Keratinocyte (primary cell): Measurements from ENCODE around the gene LMAN1. TPM values are rescaled to one million over a fixed set of nuclear protein-coding genes. Genes with fewer than 3 reads are reported as not detected.
A peak's percentile ranks its signal among the peaks of the same experiment; 100 is the strongest.

ENCODE experiments used
- DNase-seq: peaks from one replicate; pipeline ENCODE4 v3.0.0-alpha.2; 2011; ENCODE audit warnings: low read depth, missing footprints, low spot score
- FAIRE-seq: peaks from 2 replicates; lab custom pipeline; 2011; peaks lifted over from hg19 to GRCh38; lab: Jason Lieb, UNC
- H2AFZ ChIP-seq: 2 replicates; pipeline ENCODE4 v1.6.0; 2012; ENCODE audit warnings: low read length, control low read depth, inconsistent platforms; ENCODE audit not compliant: control insufficient read depth
- H3K27ac ChIP-seq: 2 replicates; pipeline ENCODE4 v1.5.1; 2011; ENCODE audit warnings: low read length; ENCODE audit not compliant: control insufficient read depth, insufficient read depth
- H3K27me3 ChIP-seq: 3 replicates; pipeline ENCODE4 v1.6.0; 2011; ENCODE audit warnings: low read length; ENCODE audit not compliant: control insufficient read depth, insufficient read depth; ENCODE audit errors: extremely low read depth
- H3K36me3 ChIP-seq, 2 experiments: 2 replicates in 1 of 2; 3 replicates in 1 of 2; pipeline ENCODE4 v1.5.1; 2011; ENCODE audit warnings: low read length in 2 of 2, mild to moderate bottlenecking in 1 of 2; ENCODE audit not compliant: control insufficient read depth in 2 of 2, insufficient read depth in 2 of 2; ENCODE audit errors: extremely low read depth in 1 of 2
- H3K4me1 ChIP-seq: 3 replicates; pipeline ENCODE4 v1.5.1; 2011; ENCODE audit warnings: low read length; ENCODE audit not compliant: control insufficient read depth, insufficient read depth; ENCODE audit errors: extremely low read depth
- H3K4me2 ChIP-seq: 3 replicates; pipeline ENCODE4 v1.6.0; 2011; ENCODE audit warnings: low read depth, low read length; ENCODE audit not compliant: control insufficient read depth, insufficient read depth; ENCODE audit errors: extremely low read depth
- H3K4me3 ChIP-seq, 3 experiments: fragments of 200-600 bp in 1 of 3; sonication (generic) in 1 of 3; 2 replicates in 2 of 3; 3 replicates in 1 of 3; pipeline ENCODE4 v1.5.1; 2011 to 2016; ENCODE audit warnings: low read length in 3 of 3, mild to moderate bottlenecking in 3 of 3, control low read depth in 2 of 3, inconsistent platforms in 1 of 3, low read depth in 1 of 3, mixed read lengths in 1 of 3, mixed run types in 1 of 3, moderate library complexity in 1 of 3; ENCODE audit not compliant: control insufficient read depth in 2 of 3, insufficient read depth in 2 of 3; ENCODE audit errors: extremely low read depth in 1 of 3
- H3K79me2 ChIP-seq: 2 replicates; pipeline ENCODE4 v1.6.0; 2012; ENCODE audit warnings: low read length; ENCODE audit not compliant: control insufficient read depth, insufficient read depth
- H3K9ac ChIP-seq: 3 replicates; pipeline ENCODE4 v1.6.0; 2011; ENCODE audit warnings: low read length; ENCODE audit not compliant: control insufficient read depth, insufficient read depth; ENCODE audit errors: extremely low read depth
- H3K9me1 ChIP-seq: 3 replicates; pipeline ENCODE4 v1.6.0; 2011; ENCODE audit warnings: low read length; ENCODE audit not compliant: control insufficient read depth, insufficient read depth; ENCODE audit errors: extremely low read depth
- H3K9me3 ChIP-seq: 2 replicates; pipeline ENCODE4 v1.5.1; 2012; ENCODE audit warnings: low read depth, low read length; ENCODE audit not compliant: control insufficient read depth
- H4K20me1 ChIP-seq: 3 replicates; pipeline ENCODE4 v1.6.0; 2011; ENCODE audit warnings: low read length; ENCODE audit not compliant: control insufficient read depth, insufficient read depth; ENCODE audit errors: extremely low read depth
- EZH2 ChIP-seq: IDR thresholded peaks from one replicate; pipeline ENCODE4 v1.6.1; 2012; ENCODE audit warnings: inconsistent platforms, mild to moderate bottlenecking, low read length, moderate library complexity
- dilution Hi-C: fragments of 300-500 bp; cut with MboI; formaldehyde crosslinking; loops from one replicate; pipeline ENCODE4 v1.7.0; 2020; ENCODE audit warnings: low sequenced_read_pairs; ENCODE audit not compliant: extremely low pct_ligation_motif_present
- polyA plus RNA-seq, 5 experiments: library from polyadenylated mRNA; depleted of rRNA in 3 of 5; stranded (reverse) in 3 of 5; stranded (forward) in 1 of 5; unstranded in 1 of 5; fragments of >200 nt; gene quantifications; 1 replicate in 1 of 5; 2 replicates in 3 of 5; 3 replicates in 1 of 5; pipeline versions ENCODE4 v1.2.1 to v1.2.3, GENCODE V29; 2011 to 2012; ENCODE audit warnings: missing spikeins in 2 of 5, low read depth in 1 of 5, low replicate concordance in 1 of 5
- TF ChIP-seq, protein P1 (sequence below), 3 experiments: IDR thresholded peaks in 1 of 3; conservative IDR thresholded peaks in 1 of 3; optimal IDR thresholded peaks in 1 of 3; 2 replicates in 2 of 3; 3 replicates in 1 of 3; pipeline versions ENCODE3 to v1.5.1; 2011; ENCODE audit warnings: low read length in 3 of 3, mild to moderate bottlenecking in 3 of 3, moderate library complexity in 2 of 3, control low read depth in 1 of 3, inconsistent platforms in 1 of 3; ENCODE audit not compliant: insufficient read depth in 2 of 3; ENCODE audit errors: extremely low read depth in 1 of 3

LMAN1 gene
- polyA plus RNA-seq, 1 donor (not counting 4 experiments of a cell fraction or from before 2014, with no cell fraction given) = 55.6 TPM

GRCh38 chr18:59308248-59308937 lies 50.7 kb downstream of the LMAN1 start:
- Histone ChIP-seq H2AFZ (peak overlapping the region; percentile 69), H4K20me1 (no peaks in the 10 kb centered on the region), H3K9me1 (no peaks in the 10 kb centered on the region), H3K79me2 (no peaks in the 10 kb centered on the region), H3K27ac (no peak overlapping the region), H3K4me1 (no peaks in the 10 kb centered on the region), H3K4me3 (peak overlapping the region; percentile 4 to 38 (median 36)), H3K36me3 (no peaks in the 10 kb centered on the region), H3K9me3 (no peaks in the 10 kb centered on the region), H3K4me2 (peak overlapping the region; percentile 74), H3K9ac (no peak overlapping the region), H3K27me3 (peaks cover 15% of the 10 kb centered on the region)
- FAIRE-seq = no peak
- DNase-seq = no peak
- dilution Hi-C loops = no loop called here
- TF ChIP-seq, protein P1, sequence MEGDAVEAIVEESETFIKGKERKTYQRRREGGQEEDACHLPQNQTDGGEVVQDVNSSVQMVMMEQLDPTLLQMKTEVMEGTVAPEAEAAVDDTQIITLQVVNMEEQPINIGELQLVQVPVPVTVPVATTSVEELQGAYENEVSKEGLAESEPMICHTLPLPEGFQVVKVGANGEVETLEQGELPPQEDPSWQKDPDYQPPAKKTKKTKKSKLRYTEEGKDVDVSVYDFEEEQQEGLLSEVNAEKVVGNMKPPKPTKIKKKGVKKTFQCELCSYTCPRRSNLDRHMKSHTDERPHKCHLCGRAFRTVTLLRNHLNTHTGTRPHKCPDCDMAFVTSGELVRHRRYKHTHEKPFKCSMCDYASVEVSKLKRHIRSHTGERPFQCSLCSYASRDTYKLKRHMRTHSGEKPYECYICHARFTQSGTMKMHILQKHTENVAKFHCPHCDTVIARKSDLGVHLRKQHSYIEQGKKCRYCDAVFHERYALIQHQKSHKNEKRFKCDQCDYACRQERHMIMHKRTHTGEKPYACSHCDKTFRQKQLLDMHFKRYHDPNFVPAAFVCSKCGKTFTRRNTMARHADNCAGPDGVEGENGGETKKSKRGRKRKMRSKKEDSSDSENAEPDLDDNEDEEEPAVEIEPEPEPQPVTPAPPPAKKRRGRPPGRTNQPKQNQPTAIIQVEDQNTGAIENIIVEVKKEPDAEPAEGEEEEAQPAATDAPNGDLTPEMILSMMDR (optimal IDR thresholded peaks at IDR 0.05 in 1 of 3, IDR thresholded peaks at IDR 0.05 in 1 of 3, conservative IDR thresholded peaks at IDR 0.05 in 1 of 3; ENCODE audit: extremely low read depth in 1 of 3, insufficient read depth in 2 of 3, low read length in 3 of 3) = peak in 2 of 3 experiments; percentile 78 to 86
- no peak for TF ChIP-seq EZH2

DNA sequence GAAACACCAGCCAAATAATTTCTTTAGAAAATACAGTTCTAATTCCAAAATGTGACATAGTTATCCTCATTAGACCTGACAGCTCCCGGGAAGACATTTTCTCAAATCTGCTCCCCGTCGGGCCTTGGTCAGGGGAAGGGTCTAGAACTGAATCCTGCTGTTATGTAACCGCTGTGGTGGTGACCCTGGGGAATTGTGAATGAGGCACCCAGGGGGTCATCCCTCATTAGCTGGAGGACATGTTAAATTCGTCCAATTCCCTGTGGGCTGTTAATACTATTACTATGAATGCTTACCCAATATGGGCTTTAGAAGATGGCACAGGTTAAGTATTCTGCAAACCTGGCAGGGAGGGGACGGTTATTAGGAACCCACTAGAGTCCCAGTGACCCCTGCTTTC lies 52.4 kb downstream of the LMAN1 start:
- TF ChIP-seq, protein P1 (optimal IDR thresholded peaks at IDR 0.05 in 1 of 3, IDR thresholded peaks at IDR 0.05 in 1 of 3, conservative IDR thresholded peaks at IDR 0.05 in 1 of 3; ENCODE audit: extremely low read depth in 1 of 3, insufficient read depth in 2 of 3, low read length in 3 of 3) = no peak
- TF ChIP-seq EZH2 = no peak
- no peak overlapping the region for H3K9ac ChIP-seq
- no peaks in the 10 kb centered on the region for H3K9me3 ChIP-seq
- no peaks in the 10 kb centered on the region for H3K9me1 ChIP-seq
- FAIRE-seq = no peak
- no peak for DNase-seq
- H4K20me1 ChIP-seq = no peaks in the 10 kb centered on the region
- H3K27ac ChIP-seq = no peak overlapping the region
- dilution Hi-C loops = no loop called here
- no peak overlapping the region for H3K4me2 ChIP-seq
- H3K27me3 ChIP-seq = peaks cover 15% of the 10 kb centered on the region
- no peaks in the 10 kb centered on the region for H3K79me2 ChIP-seq
- H3K4me1 ChIP-seq = no peaks in the 10 kb centered on the region
- no peak overlapping the region for H3K4me3 ChIP-seq
- H3K36me3 ChIP-seq = no peaks in the 10 kb centered on the region
- no peak overlapping the region for H2AFZ ChIP-seq
